Large intestine (tissue), 3 donors: ENCODE data around the gene SEC11A. TPM values are rescaled to one million over a fixed set of nuclear protein-coding genes. Genes with fewer than 3 reads are reported as not detected.
"Not testable (repeated sequence)": the region's sequence is repeated elsewhere in the genome, so short reads cannot be mapped to it uniquely, and the experiment has no call there.

Experiments used
- DNase-seq, 2 donors: peaks; one replicate each; pipeline versions ENCODE4 v3.0.0 to v3.0.0-alpha.2; 2013
- H3K27ac ChIP-seq: one replicate; pipeline ENCODE4 v1.5.1; 2013; ENCODE audit warnings: low read length
- H3K27me3 ChIP-seq: 2 replicates; pipeline ENCODE4 v1.6.1; 2013; ENCODE audit warnings: low read length; ENCODE audit not compliant: control insufficient read depth, insufficient read depth
- H3K36me3 ChIP-seq: 2 replicates; pipeline ENCODE4 v1.6.1; 2013; ENCODE audit warnings: low read length; ENCODE audit not compliant: control insufficient read depth, insufficient read depth
- H3K4me1 ChIP-seq: one replicate; pipeline ENCODE4 v1.6.1; 2013; ENCODE audit warnings: low read length; ENCODE audit not compliant: control insufficient read depth, insufficient read depth
- H3K4me3 ChIP-seq: one replicate; pipeline ENCODE4 v1.5.1; 2013; ENCODE audit warnings: low read length
- H3K9me3 ChIP-seq: one replicate; pipeline ENCODE4 v1.6.1; 2013; ENCODE audit warnings: mild to moderate bottlenecking, low read depth, low read length, moderate library complexity; ENCODE audit not compliant: control insufficient read depth
- WGBS: methylation state at CpG from one replicate; pipeline ENCODE4 v1.1.5; 2013; ENCODE audit warnings: low lambda C conversion rate; ENCODE audit not compliant: insufficient coverage; 5-methylcytosine and 5-hydroxymethylcytosine counted together
- polyA plus RNA-seq: library from polyadenylated mRNA; unstranded; fragments of 120-200 nt; gene quantifications from one replicate; pipeline ENCODE4 v1.2.1, GENCODE V29; 2013

SEC11A gene
- polyA plus RNA-seq, 1 donor: 156 TPM

GRCh38 chr15:84686446-84686845 is 29.5 kb downstream of the SEC11A start:
- H3K27ac ChIP-seq, DNase-seq, H3K27me3 ChIP-seq, H3K9me3 ChIP-seq, H3K4me3 ChIP-seq, H3K4me1 ChIP-seq: not testable (repeated sequence)
- H3K36me3 ChIP-seq: peaks cover 29% of the 10 kb centered on the region
- 100% methylated on average over 2 of the region's 7 CpGs for WGBS

GRCh38 chr15:84685304-84685703 is 30.6 kb downstream of the SEC11A start:
- Histone ChIP-seq H3K4me1 (no peaks in the 10 kb centered on the region), H3K9me3 (no peaks in the 10 kb centered on the region), H3K4me3 (no peak overlapping the region), H3K27ac (no peak overlapping the region), H3K27me3 (no peaks in the 10 kb centered on the region), H3K36me3 (peaks cover 28% of the 10 kb centered on the region)
- DNase-seq: no peak
- no CpG with 5 or more reads among the region's 5 CpGs for WGBS

- H3K36me3 ChIP-seq: peaks cover 28% of the 10 kb centered on the region
- no peaks in the 10 kb centered on the region for H3K4me1 ChIP-seq
- H3K27me3 ChIP-seq: no peaks in the 10 kb centered on the region
- H3K4me3 ChIP-seq: no peak overlapping the region
- no peaks in the 10 kb centered on the region for H3K9me3 ChIP-seq
- no peak overlapping the region for H3K27ac ChIP-seq
- WGBS: no CpG with 5 or more reads among the region's 1 CpG
- DNase-seq: no peak
These were observed 31.8 kb downstream of the SEC11A start for GRCh38 chr15:84684092-84684491.

- H3K27ac ChIP-seq: no peak overlapping the region
- no peaks in the 10 kb centered on the region for H3K27me3 ChIP-seq
- H3K9me3 ChIP-seq: no peaks in the 10 kb centered on the region
- peaks cover 29% of the 10 kb centered on the region for H3K36me3 ChIP-seq
- H3K4me1 ChIP-seq: no peaks in the 10 kb centered on the region
- no CpG with 5 or more reads among the region's 3 CpGs for WGBS
- DNase-seq: no peak
- no peak overlapping the region for H3K4me3 ChIP-seq
These were observed 34.1 kb downstream of the SEC11A start for GRCh38 chr15:84681831-84682230.

- H3K36me3 ChIP-seq: peaks cover 21% of the 10 kb centered on the region
- H3K4me1 ChIP-seq: no peaks in the 10 kb centered on the region
- H3K27ac ChIP-seq: no peak overlapping the region
- H3K9me3 ChIP-seq: no peaks in the 10 kb centered on the region
- no peak overlapping the region for H3K4me3 ChIP-seq
- DNase-seq: no peak
- no peaks in the 10 kb centered on the region for H3K27me3 ChIP-seq
These were observed 44.7 kb downstream of the SEC11A start for GRCh38 chr15:84671211-84671610.

GRCh38 chr15:84669726-84670125 is 46.2 kb downstream of the SEC11A start:
- H3K36me3 ChIP-seq: peaks cover 31% of the 10 kb centered on the region
- H3K9me3 ChIP-seq: no peaks in the 10 kb centered on the region
- no peak overlapping the region for H3K4me3 ChIP-seq
- no peaks in the 10 kb centered on the region for H3K4me1 ChIP-seq
- no peak for DNase-seq
- no peak overlapping the region for H3K27ac ChIP-seq
- H3K27me3 ChIP-seq: no peaks in the 10 kb centered on the region
- WGBS: 100% methylated on average over 1 of the region's 8 CpGs

GRCh38 chr15:84668221-84668982 is 47.5 kb downstream of the SEC11A start:
- H3K9me3 ChIP-seq: no peaks in the 10 kb centered on the region
- no peaks in the 10 kb centered on the region for H3K4me1 ChIP-seq
- peaks cover 31% of the 10 kb centered on the region for H3K36me3 ChIP-seq
- no peak overlapping the region for H3K4me3 ChIP-seq
- WGBS: 100% methylated on average over 1 of the region's 3 CpGs
- H3K27me3 ChIP-seq: no peaks in the 10 kb centered on the region
- no peak overlapping the region for H3K27ac ChIP-seq
- DNase-seq: no peak

- Histone ChIP-seq H3K36me3 (peaks cover 31% of the 10 kb centered on the region), H3K27ac (no peak overlapping the region), H3K4me1 (no peaks in the 10 kb centered on the region), H3K4me3 (no peak overlapping the region), H3K27me3 (no peaks in the 10 kb centered on the region), H3K9me3 (no peaks in the 10 kb centered on the region)
- WGBS: 67% methylated on average over 2 of the region's 2 CpGs
- DNase-seq: no peak
These were observed 49.6 kb downstream of the SEC11A start for GRCh38 chr15:84666373-84666772.

- Histone ChIP-seq H3K9me3 (no peaks in the 10 kb centered on the region), H3K4me3 (no peak overlapping the region), H3K27ac (no peak overlapping the region), H3K36me3 (peaks cover 10% of the 10 kb centered on the region), H3K4me1 (peaks cover 5% of the 10 kb centered on the region), H3K27me3 (no peaks in the 10 kb centered on the region)
- DNase-seq: no peak
- WGBS: 100% methylated on average over 4 of the region's 10 CpGs
These were observed 54.9 kb downstream of the SEC11A start for GRCh38 chr15:84661001-84661400.

- Histone ChIP-seq H3K4me3 (no peak overlapping the region), H3K36me3 (peaks cover 2% of the 10 kb centered on the region), H3K4me1 (peaks cover 5% of the 10 kb centered on the region), H3K9me3 (no peaks in the 10 kb centered on the region), H3K27ac (no peak overlapping the region), H3K27me3 (no peaks in the 10 kb centered on the region)
- DNase-seq: no peak
- 100% methylated on average over 1 of the region's 4 CpGs for WGBS
These were observed 55.8 kb downstream of the SEC11A start for GRCh38 chr15:84659904-84660781.
